CD14-positive monocyte (primary cell): ENCODE data around the gene RTBDN. TPM values are rescaled to one million over a fixed set of nuclear protein-coding genes. Genes with fewer than 3 reads are reported as not detected.
A peak's percentile ranks its signal among the peaks of the same experiment; 100 is the strongest.

Experiments used
- DNase-seq, 3 donors: peaks; one replicate each; pipeline ENCODE4 v3.0.0-alpha.2; 2011 to 2022
- H2AFZ ChIP-seq: 2 replicates; pipeline ENCODE4 v1.6.0; 2012; ENCODE audit warnings: mild to moderate bottlenecking, low read depth, low read length, inconsistent platforms; ENCODE audit not compliant: insufficient read depth, poor library complexity, severe bottlenecking
- H3K27ac ChIP-seq, 2 donors: 1 replicate in 1 of 2; 2 replicates in 1 of 2; pipeline ENCODE4 v1.5.1; 2012 to 2013; ENCODE audit warnings: low read length in 2 of 2, control low read depth in 1 of 2, inconsistent platforms in 1 of 2, low read depth in 1 of 2, mild to moderate bottlenecking in 1 of 2
- H3K27me3 ChIP-seq, 2 donors: one replicate each; pipeline versions ENCODE4 v1.6.0 to v1.6.1; 2011 to 2013; ENCODE audit warnings: low read length in 2 of 2; ENCODE audit not compliant: control insufficient read depth in 2 of 2, insufficient read depth in 2 of 2
- H3K36me3 ChIP-seq, 2 donors: replicated peaks in 1 of 2; 1 replicate in 1 of 2; 2 replicates in 1 of 2; pipeline versions ENCODE4 v1.5.1 to v1.6.1; 2012 to 2013; ENCODE audit warnings: low read length in 2 of 2, control low read depth in 1 of 2, inconsistent platforms in 1 of 2, mild to moderate bottlenecking in 1 of 2; ENCODE audit not compliant: insufficient read depth in 2 of 2, control insufficient read depth in 1 of 2
- H3K4me1 ChIP-seq, 2 donors: 1 replicate in 1 of 2; 2 replicates in 1 of 2; pipeline versions ENCODE4 v1.5.1 to v1.6.1; 2012 to 2013; ENCODE audit warnings: low read length in 2 of 2, control low read depth in 1 of 2, inconsistent platforms in 1 of 2, mild to moderate bottlenecking in 1 of 2, moderate library complexity in 1 of 2; ENCODE audit not compliant: insufficient read depth in 2 of 2, control insufficient read depth in 1 of 2
- H3K4me2 ChIP-seq: replicated peaks from 2 replicates; pipeline ENCODE3; 2012; ENCODE audit warnings: low read length, moderate library complexity, mild to moderate bottlenecking; ENCODE audit not compliant: poor library complexity, severe bottlenecking; ENCODE audit errors: extremely low read depth
- H3K4me3 ChIP-seq, 3 experiments: fragments of 200-600 bp in 1 of 3; sonication (generic) in 1 of 3; replicated peaks in 1 of 3; 1 replicate in 2 of 3; 2 replicates in 1 of 3; pipeline ENCODE4 v1.5.1; 2011 to 2013; ENCODE audit warnings: low read length in 3 of 3, mild to moderate bottlenecking in 3 of 3, control low read depth in 2 of 3, low read depth in 2 of 3, inconsistent platforms in 1 of 3, moderate library complexity in 1 of 3
- H3K79me2 ChIP-seq: 2 replicates; pipeline ENCODE4 v1.6.0; 2012; ENCODE audit warnings: mild to moderate bottlenecking, control low read depth, inconsistent platforms, low read length, moderate library complexity; ENCODE audit not compliant: insufficient read depth
- H3K9ac ChIP-seq: 2 replicates; pipeline ENCODE4 v1.6.0; 2017; ENCODE audit warnings: low read length, mild to moderate bottlenecking; ENCODE audit not compliant: insufficient read depth, poor library complexity, severe bottlenecking
- H3K9me3 ChIP-seq, 2 donors: replicated peaks in 1 of 2; 1 replicate in 1 of 2; 2 replicates in 1 of 2; pipeline versions ENCODE4 v1.5.1 to v1.6.1; 2012 to 2013; ENCODE audit warnings: low read length in 2 of 2, control low read depth in 1 of 2; ENCODE audit not compliant: control insufficient read depth in 1 of 2, insufficient read depth in 1 of 2
- H4K20me1 ChIP-seq: 2 replicates; pipeline ENCODE4 v1.6.0; 2012; ENCODE audit warnings: mild to moderate bottlenecking, low read length, control low read depth, moderate library complexity; ENCODE audit not compliant: insufficient read depth
- H3K27ac Mint-ChIP-seq, 7 donors: one replicate each; pipeline ENCODE4 v1.8.0; 2020; ENCODE audit warnings: mild to moderate bottlenecking in 7 of 7, mixed read lengths in 7 of 7, moderate library complexity in 6 of 7, inconsistent platforms in 2 of 7
- H3K27me3 Mint-ChIP-seq, 3 donors: one replicate each; pipeline ENCODE4 v1.8.0; 2021 to 2022; ENCODE audit warnings: low read depth in 3 of 3, mild to moderate bottlenecking in 3 of 3, mixed read lengths in 3 of 3, moderate library complexity in 3 of 3, inconsistent platforms in 1 of 3
- H3K36me3 Mint-ChIP-seq, 2 donors: one replicate each; pipeline ENCODE4 v1.8.0; 2020; ENCODE audit warnings: mixed read lengths in 2 of 2, inconsistent platforms in 1 of 2, mild to moderate bottlenecking in 1 of 2
- H3K4me1 Mint-ChIP-seq: one replicate; pipeline ENCODE4 v1.8.0; 2020; ENCODE audit warnings: mild to moderate bottlenecking, mixed read lengths
- H3K4me3 Mint-ChIP-seq, 2 donors: one replicate each; pipeline ENCODE4 v1.8.0; 2020; ENCODE audit warnings: mild to moderate bottlenecking in 2 of 2, mixed read lengths in 2 of 2, moderate library complexity in 1 of 2
- H3K9me3 Mint-ChIP-seq, 7 donors: one replicate each; pipeline ENCODE4 v1.8.0; 2020 to 2022; ENCODE audit warnings: mixed read lengths in 7 of 7, mild to moderate bottlenecking in 6 of 7, moderate library complexity in 6 of 7, inconsistent platforms in 2 of 7
- WGBS: methylation state at CpG from one replicate; pipeline ENCODE4 v1.1.5; 2013; ENCODE audit warnings: missing lambda C conversion rate; ENCODE audit not compliant: insufficient coverage; 5-methylcytosine and 5-hydroxymethylcytosine counted together
- intact Hi-C, 2 donors: fragments of 100-400 bp; cut with micrococcal nuclease; formaldehyde crosslinking; loops; one replicate each; pipeline versions ENCODE4 v1.15.0 to v1.15.1; 2023
- polyA plus RNA-seq, 3 donors: library from polyadenylated mRNA; depleted of rRNA in 1 of 3; unstranded in 2 of 3; stranded (reverse) in 1 of 3; fragments of 300-500 nt in 2 of 3; fragments of >200 nt in 1 of 3; fragmentation: Illumina TruSeq in 2 of 3; gene quantifications; 1 replicate in 2 of 3; 2 replicates in 1 of 3; pipeline ENCODE4 v1.2.3, GENCODE V29; 2012 to 2021
- TF ChIP-seq, protein P1 (sequence below): fragments of 200-600 bp; IDR thresholded peaks from one replicate; pipeline ENCODE4 v1.8.0; 2022; ENCODE audit warnings: antibody characterized with exemption, mild to moderate bottlenecking

RTBDN gene
- polyA plus RNA-seq, 3 donors: not detected

DNA sequence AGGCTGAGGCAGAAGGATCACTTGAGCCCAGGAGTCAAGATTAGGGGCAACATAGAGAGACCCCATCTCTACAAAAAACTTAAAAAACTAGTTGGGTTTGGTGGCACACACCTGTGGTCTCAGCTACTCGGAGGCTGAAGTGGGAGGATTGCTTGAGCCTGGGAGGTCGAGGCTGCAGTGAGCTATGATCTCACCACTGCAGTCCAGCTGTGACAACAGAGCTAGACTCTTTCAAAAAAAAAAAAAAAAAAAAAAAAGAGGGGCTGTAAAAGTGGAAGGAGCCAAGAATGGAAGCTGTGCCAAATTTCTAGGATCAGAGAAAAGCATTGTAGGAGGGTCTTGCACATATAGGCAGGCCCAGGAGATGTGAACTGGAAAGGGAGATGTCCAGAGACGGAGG lies 37.3 kb upstream of the RTBDN start:
- H3K27me3 ChIP-seq: peaks cover 0 to 2% of the 10 kb centered on the region in 2 donors
- Mint-ChIP-seq H3K27ac (peak overlapping the region in 1 of 7 donors; percentile 83), H3K4me3 (no peak overlapping the region), H3K9me3 (peaks cover 6 to 22% (median 10%) of the 10 kb centered on the region in 7 donors), H3K4me1 (peaks cover 11% of the 10 kb centered on the region), H3K36me3 (peaks cover 4 to 28% of the 10 kb centered on the region in 2 donors), H3K27me3 (peaks cover 3 to 11% (median 6%) of the 10 kb centered on the region in 3 donors)
- no peak overlapping the region for H3K27ac ChIP-seq
- H3K9me3 ChIP-seq: peaks cover 0 to 12% of the 10 kb centered on the region in 2 donors
- WGBS: no CpG with 5 or more reads among the region's 3 CpGs
- H3K4me1 ChIP-seq: peaks cover 12 to 13% of the 10 kb centered on the region in 2 donors
- no peak overlapping the region for H2AFZ ChIP-seq
- DNase-seq: no peak
- H4K20me1 ChIP-seq: peaks cover 14% of the 10 kb centered on the region
- H3K4me2 ChIP-seq: no peak overlapping the region
- H3K36me3 ChIP-seq: peaks cover 0 to 8% of the 10 kb centered on the region in 2 donors
- H3K4me3 ChIP-seq: no peak overlapping the region
- intact Hi-C loops: no loop called here
- no peaks in the 10 kb centered on the region for H3K79me2 ChIP-seq
- TF ChIP-seq, protein P1, sequence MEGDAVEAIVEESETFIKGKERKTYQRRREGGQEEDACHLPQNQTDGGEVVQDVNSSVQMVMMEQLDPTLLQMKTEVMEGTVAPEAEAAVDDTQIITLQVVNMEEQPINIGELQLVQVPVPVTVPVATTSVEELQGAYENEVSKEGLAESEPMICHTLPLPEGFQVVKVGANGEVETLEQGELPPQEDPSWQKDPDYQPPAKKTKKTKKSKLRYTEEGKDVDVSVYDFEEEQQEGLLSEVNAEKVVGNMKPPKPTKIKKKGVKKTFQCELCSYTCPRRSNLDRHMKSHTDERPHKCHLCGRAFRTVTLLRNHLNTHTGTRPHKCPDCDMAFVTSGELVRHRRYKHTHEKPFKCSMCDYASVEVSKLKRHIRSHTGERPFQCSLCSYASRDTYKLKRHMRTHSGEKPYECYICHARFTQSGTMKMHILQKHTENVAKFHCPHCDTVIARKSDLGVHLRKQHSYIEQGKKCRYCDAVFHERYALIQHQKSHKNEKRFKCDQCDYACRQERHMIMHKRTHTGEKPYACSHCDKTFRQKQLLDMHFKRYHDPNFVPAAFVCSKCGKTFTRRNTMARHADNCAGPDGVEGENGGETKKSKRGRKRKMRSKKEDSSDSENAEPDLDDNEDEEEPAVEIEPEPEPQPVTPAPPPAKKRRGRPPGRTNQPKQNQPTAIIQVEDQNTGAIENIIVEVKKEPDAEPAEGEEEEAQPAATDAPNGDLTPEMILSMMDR: no peak
- H3K9ac ChIP-seq: no peak overlapping the region

DNA sequence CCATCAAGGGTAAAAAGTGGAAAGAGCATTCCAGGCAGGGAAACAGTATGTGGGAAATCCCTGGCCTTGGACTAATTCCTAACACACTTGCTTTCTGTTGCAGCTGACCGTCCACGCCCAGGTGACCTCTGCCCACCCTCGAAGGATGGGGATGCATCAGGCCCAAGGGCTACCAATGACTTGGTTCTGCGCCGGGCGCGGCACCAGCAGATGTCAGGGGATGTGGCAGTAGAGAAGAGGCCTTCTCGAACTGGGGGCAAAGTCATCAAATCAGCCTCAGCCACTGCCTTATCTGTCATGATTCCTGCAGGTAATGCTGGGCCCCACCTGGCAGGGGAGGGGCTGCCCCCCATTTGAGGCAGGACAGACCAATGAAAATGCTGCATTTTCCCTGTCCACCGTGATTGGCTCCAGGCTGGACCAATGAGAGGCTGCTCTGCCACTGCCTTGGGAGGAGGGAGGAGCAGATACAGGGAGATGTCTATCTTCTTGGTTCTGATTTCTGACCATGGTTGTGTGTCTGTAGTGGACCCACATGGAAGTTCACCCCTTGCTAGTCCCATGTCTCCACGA lies 34.2 kb upstream of the RTBDN start:
- intact Hi-C loops: no loop called here
- Histone ChIP-seq H3K36me3 (no peaks in the 10 kb centered on the region), H3K4me1 (peaks cover 12 to 13% of the 10 kb centered on the region in 2 donors), H3K79me2 (no peaks in the 10 kb centered on the region), H2AFZ (no peak overlapping the region), H3K9ac (no peak overlapping the region), H3K4me2 (no peak overlapping the region), H3K4me3 (no peak overlapping the region), H3K9me3 (peaks cover 0 to 10% of the 10 kb centered on the region in 2 donors), H4K20me1 (no peaks in the 10 kb centered on the region), H3K27me3 (peaks cover 0 to 2% of the 10 kb centered on the region in 2 donors), H3K27ac (no peak overlapping the region)
- Mint-ChIP-seq H3K4me3 (peak overlapping the region in 1 of 2 donors; percentile 26), H3K27me3 (peaks cover 3 to 9% (median 9%) of the 10 kb centered on the region in 3 donors), H3K4me1 (peaks cover 11% of the 10 kb centered on the region), H3K36me3 (peaks cover 0 to 10% of the 10 kb centered on the region in 2 donors), H3K9me3 (peaks cover 6 to 20% (median 10%) of the 10 kb centered on the region in 7 donors), H3K27ac (no peak overlapping the region)
- WGBS: 94% methylated on average over 9 of the region's 10 CpGs
- TF ChIP-seq, protein P1: no peak
- DNase-seq: no peak
